Measurements from ENCODE around the gene COL20A1.

Gene COL20A1

DNA sequence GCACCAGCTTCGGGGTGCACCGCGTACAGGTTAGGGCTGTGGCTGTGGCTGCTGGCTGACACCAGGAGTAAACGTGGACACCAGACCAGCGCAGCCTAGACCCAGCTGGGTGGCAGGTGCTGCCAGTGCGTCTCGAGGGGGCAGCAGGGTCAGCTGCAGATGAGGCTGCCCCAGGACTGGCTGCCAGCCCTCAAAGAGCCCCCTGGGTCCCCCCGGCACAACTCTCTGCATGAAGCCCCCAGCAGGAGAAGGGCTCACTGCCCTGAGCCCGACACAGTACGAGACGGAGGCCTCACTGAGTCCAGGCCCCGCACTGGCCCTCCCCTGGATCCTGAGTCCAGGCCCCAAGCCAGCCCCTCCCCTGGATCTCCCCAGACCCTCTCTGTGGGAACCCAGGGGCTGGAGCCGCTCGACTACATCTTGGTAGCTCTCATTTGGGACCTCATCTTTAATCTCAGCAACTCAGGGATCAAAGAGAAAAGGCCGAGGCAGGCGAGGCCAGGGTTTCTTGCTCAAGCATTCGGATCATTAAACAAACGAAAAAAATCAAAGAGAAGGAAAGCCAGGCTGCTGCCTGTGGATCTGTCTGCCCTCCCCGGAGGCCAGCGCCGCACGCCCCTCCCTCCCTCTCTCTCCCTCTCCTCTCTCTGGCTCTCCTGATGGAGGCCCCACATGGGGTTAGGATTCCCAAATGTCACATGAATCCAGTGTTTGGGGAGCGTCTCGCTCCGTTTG, 31.8 kb upstream of the COL20A1 start:
- DNase-seq (ENCODE audit: low read depth): no peak

DNA sequence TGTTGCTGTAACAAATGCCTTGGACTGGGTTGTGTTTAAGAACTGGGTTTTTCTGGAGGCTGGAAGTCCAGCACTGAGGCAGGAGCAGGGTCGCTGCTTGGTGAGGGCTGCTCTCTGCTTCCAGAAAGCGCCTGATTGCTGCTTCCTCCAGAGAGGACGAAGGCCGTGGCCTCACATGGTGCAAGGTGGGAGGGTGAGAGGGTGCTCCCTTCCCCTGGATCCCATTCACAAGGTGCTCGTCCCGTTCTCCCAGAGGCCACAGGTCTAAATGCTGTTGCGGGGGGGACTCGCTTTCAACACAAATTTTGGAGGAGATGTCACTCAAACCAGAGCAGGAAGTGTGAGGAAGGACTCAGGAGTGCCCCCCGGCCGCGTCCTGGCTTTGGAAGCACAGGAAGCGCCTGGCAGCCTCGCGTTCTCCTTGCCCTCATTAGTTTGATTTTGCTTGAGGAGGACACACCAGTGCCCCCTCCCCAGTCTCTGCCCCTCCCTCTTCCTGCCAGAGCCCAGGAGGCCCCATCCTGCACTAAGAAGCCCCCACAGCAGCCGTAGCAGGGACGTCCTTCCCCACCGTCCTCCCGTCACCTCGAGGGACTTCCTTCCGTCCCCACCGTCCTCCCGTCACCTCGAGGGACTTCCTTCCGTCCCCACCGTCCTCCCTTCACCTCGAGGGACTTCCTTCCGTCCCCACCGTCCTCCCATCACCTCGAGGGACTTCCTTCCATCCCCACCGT, 31.0 kb upstream of the COL20A1 start:
- no peak for DNase-seq (ENCODE audit: low read depth)

DNA sequence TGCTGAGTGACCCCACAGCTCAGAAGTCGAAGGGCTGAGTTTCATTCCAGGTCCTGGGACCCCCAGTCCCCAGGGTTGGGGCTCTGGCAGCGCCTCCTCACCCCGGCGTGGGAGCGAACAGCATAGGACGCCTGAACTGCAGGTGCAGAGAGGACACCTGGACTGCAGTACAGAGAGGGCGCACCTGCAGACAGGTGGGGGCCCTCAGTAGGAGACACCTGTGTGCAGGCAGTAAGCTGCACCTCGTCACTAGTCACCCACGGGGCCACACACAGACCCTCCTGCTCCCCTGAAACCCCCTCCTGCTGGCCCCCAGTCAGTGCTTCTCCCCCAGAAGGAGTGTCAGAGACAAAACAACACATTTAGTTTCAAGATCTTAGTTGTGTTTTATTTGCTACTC, 30.1 kb upstream of the COL20A1 start:
- DNase-seq (ENCODE audit: low read depth): no peak

DNA sequence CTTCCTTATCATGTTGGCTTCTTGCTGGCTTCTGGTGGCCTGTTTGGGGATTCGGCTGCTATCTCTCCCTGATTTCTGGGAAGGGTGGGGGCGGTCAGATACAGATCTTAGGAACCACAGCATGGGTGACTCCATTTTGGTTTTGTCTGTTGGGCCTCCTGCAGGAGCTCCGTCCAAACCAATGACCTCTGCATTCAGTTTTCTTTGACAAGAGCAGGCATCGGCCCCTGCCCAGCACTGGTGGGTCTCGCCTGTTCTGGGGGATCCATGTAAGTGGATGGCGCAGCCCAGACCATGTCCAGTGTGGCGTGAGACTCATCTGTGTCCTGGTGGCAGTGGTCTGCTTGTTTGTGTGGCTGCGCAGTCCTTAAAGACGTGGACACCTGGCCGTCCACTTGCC, 29.0 kb upstream of the COL20A1 start:
- DNase-seq (ENCODE audit: low read depth): no peak

DNA sequence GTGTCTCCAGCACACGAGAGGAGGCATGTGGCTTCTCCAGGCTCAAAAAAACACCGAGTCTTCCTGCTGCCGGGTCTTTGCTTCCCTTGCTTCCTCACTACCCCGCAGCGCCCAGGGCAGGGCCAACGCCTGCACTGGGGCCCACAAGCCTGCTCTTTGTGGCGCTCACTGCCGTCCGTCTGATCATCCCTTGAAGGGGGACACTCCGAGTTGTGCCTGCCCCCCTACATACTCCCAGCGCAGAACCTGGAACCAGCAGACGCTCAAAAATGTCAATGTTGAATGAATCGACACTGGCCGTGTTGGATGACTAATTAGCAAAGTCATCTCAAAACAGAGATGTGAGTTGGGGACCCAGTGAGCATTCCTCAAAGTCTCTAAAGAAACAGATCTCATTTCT, 28.5 kb upstream of the COL20A1 start:
- DNase-seq (ENCODE audit: low read depth): no peak

DNA sequence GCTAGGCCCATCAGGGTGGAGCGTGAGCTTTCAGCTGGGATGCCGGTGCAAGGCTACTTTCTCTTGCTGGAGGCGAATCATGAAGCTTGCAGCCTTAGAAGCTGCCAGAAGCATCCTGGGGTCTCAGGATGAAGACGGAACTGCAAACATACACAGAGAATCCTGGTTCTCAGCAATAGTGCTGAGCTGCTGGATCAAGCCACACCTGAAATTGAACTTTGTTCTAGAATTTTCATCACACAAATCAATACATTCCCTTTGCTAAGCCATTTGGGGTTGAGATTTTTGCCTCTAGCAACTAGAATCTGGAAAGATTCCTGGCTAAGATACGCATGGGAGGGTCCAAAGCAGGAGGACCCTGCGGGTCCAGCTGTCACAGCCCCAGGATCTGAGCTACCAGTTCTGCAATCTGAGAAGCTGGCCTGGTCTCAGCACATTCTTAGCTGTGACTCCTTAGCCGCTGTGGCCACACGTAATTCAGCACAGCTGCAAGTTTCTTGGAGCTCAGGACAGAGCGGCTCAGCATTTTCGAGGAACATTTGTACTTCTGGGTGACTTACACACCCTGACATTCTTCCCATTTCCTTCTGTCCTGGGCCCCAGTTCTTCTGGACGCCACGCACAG, 27.0 kb upstream of the COL20A1 start:
- no peak for DNase-seq (ENCODE audit: low read depth)

DNA sequence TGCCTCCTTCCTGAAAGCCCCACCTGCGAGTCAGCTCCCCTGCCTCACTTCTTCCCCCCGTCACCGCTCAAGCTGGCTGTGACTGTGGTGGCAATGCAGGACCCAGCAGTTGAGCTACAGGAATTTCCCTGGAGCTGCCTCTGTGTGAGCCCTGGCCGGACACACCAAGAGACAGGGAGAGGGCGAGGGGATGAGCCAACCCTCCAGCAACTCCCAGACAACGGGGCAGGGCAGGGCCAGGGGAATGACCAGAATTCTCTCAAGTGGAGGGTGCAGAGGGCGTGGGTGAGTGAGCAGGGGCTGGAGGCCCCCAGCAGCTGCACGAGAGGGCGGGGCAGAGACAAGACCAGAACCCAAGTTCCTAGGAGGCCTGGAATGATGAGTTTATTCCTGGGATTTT, 25.3 kb upstream of the COL20A1 start:
- no peak for DNase-seq (ENCODE audit: low read depth)

DNA sequence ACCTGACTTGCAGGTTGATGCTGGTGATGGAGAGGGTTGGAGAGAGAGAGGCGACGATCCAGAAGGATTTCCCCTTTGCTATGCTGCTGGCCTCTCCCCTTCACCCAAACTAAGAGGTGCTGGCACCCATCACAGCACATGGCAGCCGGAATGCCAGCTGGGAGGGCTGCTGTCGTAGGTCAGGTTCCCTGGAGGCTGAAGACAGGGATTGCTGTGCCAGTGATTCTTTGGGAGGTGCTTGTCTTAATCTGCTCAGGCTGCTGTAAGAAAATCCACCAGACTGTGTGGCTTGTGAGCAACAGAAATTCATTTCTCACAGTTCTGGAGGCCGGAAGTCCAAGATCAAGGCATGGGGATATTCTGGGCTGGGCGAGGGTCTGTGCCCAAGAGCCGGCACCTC, 24.7 kb upstream of the COL20A1 start:
- no peak for DNase-seq (ENCODE audit: low read depth)

DNA sequence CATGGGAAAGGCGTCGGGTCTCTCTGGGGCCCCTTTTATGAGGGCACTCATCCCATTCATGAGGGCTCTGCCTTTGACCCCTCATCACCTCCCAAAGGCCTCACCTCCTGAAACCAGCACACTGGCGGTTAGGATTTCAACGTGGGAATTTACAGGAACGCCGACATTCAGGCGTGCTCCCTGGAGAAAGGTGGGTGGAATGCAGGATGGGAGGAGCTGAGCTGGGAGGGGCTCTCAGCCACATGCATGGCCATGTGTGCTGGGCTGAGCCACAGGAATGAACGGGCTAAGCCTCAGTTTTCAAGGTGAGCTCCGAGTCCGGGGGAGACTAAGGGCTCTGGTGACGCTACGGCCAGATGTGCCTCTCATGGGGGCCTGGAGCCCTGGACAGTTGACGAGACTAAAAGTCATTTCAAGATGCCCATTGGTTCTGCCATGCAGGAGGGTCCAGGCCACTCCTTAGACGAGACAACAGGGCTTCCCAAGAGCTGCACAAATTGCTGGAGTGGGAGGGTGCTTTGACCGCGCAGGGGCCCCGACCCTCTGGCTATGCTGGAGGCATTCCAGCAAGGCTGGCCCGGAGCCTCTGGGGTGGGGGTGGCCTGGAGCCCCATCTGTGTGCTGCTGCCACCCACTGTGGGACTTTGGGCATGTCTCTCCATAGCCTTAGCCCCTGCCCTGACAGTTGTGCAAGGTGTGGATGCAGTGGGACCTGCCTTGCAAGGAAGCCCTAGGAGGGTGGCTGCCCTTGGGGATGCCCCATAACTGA, 24.1 kb upstream of the COL20A1 start:
- DNase-seq (ENCODE audit: low read depth): no peak

DNA sequence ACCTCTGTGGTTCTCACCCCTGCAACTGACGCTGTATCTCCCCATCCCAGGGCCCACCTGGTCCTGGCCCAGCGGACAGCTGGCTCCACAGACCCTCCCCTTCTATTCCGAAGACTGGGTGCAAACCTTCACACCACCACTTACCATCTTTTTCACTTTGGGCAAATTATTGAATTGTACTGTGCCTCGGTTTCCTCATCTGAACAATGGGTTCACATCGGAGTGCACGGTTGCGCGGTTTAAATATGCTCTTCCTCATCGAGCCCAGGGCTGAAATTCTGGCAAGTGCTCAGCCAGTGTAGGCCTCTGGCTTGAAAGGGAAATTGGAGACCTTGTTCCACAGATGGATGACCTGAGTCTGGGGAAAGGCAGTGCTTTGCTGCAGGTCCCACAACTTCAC, 23.3 kb upstream of the COL20A1 start:
- DNase-seq (ENCODE audit: low read depth): no peak

DNA sequence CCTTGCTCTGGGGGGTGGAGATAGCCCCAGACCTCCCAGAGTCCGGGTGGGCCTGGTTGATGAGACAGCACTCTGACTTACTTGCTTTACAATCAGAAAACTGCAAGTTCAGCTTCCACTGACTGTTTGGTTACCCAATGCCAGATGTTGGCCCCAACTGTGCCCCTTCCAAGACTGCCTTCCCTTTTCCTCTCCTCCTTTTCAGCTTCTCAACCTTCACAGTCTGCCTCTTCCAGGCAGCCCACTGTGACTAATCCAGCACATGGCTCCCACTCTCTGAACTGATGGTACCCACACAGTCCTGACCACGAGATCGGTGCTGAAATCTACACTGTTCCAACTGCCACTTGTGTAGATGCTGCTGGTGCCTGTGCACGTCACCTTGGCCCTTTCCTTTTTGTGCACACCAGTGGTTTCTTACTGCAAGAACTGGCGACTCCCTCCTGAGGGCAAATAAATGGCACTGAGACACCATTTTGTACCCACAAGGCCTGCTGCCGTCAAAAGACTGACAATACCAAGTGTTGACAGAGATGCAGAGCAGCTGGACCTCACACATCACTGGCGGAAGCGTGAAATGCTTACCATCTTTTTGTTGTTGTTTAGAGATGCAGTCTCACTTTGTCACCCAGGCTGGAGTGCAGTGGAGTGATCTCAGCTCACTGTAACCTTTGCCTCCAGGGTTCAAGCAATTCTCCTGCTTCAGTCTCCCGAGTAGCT, 22.2 kb upstream of the COL20A1 start:
- no peak for DNase-seq (ENCODE audit: low read depth)

DNA sequence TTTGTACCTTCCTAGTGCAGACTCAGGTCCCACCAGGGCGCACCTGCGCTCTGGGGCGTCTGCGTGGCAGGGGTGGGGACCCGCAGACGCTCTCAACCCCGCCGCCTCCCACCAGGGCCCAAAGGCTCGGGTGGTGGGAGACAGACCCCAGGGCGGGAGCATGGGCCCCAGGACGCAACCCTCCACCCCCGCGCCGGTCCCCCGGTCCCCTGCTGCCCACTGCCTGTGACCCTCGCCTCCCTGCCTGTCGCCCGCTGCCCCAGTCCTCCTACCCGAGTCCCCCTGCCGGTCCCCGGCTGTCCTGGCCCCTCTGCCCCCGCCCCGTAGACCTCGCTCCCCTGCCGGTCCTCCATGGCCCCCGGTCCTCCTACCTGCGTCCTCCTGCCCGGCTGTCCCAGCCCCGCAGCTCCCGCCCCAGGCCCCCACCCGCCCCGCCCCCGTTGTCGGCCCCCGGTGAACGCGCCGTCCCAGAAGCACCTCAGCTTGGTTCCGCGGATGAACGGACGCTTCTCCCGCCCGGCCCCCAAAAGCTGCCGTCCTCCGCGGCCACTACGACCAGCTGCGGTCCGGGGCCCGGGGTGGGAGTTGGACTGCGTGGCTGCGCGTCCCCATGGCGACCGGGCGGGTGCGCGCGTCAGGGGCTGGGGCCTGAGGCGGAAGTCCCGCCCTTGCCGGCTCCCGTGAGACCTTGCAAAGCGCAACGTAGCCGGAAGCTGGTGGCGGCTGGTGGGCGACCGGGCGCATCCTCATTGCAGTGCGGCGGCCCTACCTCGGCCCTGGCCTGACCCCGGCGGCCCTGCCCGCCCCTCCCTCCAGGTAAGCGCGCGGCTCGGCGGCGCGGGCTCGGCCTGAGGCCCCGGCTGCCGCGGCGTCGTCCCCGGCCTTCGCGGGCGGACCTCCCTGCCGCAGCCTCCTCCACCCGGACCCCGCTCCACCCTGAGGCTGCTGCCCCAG, 20.6 kb upstream of the COL20A1 start, which contains the start of gene ARFGAP1:
TSS of gene ARFGAP1 (plus strand) at position 709 of the 954 bp plus-strand sequence. CDS start 2,768 bp downstream, outside the sequence.
- peak; percentile 75 for DNase-seq (ENCODE audit: low read depth)

DNA sequence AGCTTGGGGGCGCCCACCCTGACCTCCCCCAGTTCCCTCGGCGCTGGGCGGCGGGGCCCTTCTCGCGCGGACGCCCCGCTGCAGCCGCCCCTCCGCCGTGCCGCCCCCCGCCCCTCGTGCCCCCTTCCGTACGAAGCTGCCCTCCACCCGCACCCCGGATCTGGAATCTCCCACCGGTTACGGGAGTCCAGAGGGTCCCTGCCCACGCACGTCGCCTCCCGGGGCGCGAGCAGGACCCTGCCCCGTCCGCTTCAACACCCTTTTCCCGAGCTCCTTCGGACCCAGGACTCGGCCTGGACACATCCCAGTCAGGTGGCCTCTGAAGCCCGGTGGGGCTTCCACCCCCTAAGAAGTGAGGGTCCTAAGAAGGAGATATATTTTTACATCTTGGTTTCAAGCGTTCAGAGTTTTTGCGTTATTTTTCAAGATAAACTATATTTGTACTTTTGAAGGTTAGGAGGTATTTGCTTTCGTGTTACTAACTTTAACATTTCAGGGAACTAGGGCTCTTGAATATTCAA, 19.9 kb upstream of the COL20A1 start:
- no peak for DNase-seq (ENCODE audit: low read depth)

DNA sequence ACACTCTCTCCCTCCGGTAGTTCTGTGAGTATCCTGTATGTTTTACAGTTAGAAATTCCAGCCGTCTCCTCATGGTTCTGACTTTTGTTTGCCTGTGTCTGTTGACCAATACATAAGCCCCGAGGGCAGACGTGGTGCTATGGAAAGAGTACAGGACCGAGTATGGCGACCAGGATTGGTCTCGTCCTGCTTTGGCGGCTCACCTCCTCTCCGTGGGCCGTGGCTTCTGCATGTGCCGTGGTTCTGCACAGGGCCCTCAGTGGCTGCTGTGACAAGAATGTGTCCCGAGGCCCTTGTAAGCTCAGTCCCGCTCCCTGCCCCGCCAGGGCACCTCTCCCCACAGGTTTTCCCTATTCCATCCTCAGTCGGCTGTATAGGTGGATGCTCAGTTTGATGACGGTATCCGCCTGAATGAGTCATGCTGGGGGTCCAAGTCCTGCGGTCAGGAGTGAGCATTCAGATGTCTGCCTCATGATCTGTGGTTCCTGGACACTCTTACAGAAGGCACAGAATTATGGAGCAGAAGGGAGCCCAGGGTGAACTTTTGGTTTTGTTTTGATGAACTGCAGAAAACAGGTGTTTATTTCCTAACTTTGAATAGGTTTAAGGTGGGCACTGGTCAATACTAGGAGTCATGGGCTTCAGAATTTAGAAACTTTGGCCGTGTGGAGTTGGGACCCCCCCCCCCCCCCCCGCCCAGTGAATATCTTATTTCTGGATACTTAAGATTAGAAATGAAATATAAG, 19.2 kb upstream of the COL20A1 start:
- DNase-seq (ENCODE audit: low read depth): no peak

DNA sequence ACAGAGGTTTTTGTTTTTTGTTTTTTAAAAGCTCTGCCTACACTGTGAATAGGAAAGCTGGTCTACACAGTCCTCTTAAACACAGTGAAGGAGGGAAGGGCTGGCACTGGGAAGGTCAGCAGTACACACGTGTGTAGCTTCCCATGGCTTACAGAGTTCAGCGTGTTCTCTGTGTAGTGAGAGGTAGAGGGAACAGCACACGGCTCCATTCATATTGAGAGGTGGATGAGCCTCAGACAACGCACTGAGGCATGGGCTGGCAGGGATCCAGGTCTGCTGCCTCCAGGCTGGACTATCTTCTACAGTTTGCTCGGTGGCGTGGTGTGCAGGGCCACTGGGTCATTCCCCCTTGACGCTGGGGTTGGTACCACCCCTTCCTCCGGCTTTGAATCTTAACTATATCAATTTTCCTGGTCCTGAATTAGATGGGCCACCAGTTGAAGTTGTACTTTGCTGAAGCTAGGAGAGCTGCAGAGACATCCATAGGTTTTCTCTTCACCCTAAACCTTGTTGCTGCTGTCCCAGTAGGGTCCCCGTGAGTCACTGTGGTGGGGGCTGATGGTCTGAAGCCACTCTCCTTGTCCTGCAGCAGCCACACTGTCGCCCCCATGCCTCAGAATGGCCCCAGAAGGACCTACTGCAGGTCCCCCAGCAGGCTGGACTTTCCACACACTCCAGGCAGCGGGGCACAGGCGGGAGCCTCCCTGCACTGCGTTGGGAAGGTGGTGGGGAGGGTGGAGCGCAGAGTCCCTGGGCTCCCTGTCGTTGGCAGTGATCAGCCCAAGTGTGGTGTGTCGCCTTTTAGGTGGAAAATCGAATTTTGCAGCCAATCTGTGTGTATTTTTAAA, 18.4 kb upstream of the COL20A1 start:
- DNase-seq (ENCODE audit: low read depth): no peak

DNA sequence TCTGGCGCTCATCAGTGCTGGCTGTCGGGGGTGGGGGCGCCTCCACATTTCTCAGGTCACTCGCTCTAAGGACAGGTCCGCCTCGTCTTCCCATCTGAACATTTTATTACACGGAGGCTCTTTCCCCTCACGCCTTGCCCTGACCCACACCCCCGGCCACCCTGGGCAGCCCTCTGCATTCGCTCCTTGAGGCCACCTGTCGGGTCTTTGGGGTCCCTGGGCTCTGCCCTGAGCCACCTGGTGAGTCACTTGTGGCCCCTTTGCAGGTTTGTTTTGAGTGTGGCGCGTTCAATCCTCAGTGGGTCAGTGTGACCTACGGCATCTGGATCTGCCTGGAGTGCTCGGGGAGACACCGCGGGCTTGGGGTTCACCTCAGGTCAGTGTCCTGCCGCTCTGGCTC, 17.2 kb upstream of the COL20A1 start:
- DNase-seq (ENCODE audit: low read depth): no peak

DNA sequence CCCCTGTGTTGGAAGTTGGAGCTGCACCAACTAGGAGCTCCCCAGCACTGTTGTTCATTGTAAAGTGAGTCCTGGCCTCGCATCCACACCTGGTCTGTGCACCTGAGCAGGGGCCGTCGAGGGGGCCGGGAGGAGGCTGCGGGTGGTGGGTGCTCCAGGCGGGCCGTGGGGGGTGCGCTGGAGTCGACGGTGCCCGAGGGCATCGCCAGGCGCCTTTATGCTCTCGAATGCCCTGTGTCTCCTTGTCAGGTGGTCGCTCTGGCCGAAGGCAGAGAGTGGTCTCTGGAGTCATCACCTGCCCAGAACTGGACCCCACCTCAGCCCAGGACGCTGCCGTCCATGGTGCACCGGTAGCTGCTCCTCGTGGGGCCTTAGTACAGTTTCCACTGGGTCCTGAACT, 16.0 kb upstream of the COL20A1 start:
- DNase-seq (ENCODE audit: low read depth): no peak

DNA sequence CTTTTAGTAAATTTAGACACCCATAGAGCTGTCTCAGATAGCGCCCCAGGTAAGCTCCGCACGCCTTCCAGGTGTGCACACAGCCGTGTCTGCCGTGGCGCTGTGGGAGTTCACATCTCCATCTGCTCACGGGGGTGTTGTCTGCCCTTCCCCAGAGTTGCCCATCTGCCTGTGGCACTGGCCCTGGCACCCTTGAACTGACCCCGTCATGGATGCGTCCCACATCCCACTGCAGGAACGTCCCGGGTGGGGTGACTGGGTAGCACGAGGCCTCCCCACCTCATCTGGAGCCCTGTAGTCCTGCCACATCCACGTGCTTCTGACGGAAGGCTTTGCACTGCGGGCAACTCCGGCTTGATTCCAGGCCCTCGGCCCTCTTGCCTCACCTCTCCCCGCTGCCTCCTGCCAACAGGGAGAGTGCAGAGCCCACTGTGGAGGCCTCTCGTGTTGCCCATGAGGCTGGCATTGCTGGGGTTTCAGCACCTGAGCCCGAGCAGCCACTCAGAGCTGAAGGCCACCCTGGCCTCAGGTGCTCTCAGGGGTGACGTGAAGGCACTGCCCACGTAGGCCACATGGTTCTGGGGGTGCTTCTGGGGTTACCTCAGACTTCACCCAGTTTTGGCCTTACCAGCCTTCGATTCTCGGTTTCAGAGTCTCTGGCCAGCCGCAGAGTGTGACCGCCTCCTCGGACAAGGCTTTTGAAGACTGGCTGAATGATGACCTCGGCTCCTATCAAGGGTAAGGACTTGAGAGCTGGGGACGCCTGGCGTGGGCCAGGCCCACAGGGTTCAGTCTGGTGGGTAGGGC, 15.3 kb upstream of the COL20A1 start:
- DNase-seq (ENCODE audit: low read depth): no peak
